Fibroblast of lung (primary cell): Measurements from ENCODE around the gene NDUFV2. TPM values are rescaled to one million over a fixed set of nuclear protein-coding genes. Genes with fewer than 3 reads are reported as not detected.

Experiments
- DNase-seq, 2 donors: peaks; one replicate each; pipeline versions ENCODE4 v3.0.0 to v3.0.0-alpha.2; 2010; ENCODE audit warnings: low read depth in 2 of 2
- H2AFZ ChIP-seq: 2 replicates; pipeline ENCODE4 v1.5.1; 2012; ENCODE audit warnings: low read length, control low read depth, inconsistent platforms
- H3K27ac ChIP-seq: 2 replicates; pipeline ENCODE4 v1.5.1; 2011; ENCODE audit warnings: low read length, control low read depth; ENCODE audit not compliant: insufficient read depth
- H3K27me3 ChIP-seq: 2 replicates; pipeline ENCODE4 v1.5.1; 2011; ENCODE audit warnings: mild to moderate bottlenecking, low read length; ENCODE audit not compliant: control insufficient read depth, insufficient read depth
- H3K36me3 ChIP-seq: 2 replicates; pipeline ENCODE4 v1.5.1; 2011; ENCODE audit warnings: low read length; ENCODE audit not compliant: control insufficient read depth, insufficient read depth
- H3K4me1 ChIP-seq: 2 replicates; pipeline ENCODE4 v1.5.1; 2011; ENCODE audit warnings: low read length; ENCODE audit not compliant: control insufficient read depth, insufficient read depth; ENCODE audit errors: extremely low read depth
- H3K4me2 ChIP-seq: 2 replicates; pipeline ENCODE4 v1.5.1; 2011; ENCODE audit warnings: low read length, control low read depth; ENCODE audit not compliant: insufficient read depth; ENCODE audit errors: extremely low read depth
- H3K4me3 ChIP-seq, 4 experiments: fragments of 200-600 bp in 1 of 4; sonication (generic) in 1 of 4; replicated peaks in 1 of 4; 2 replicates each; pipeline ENCODE4 v1.5.1; 2011 to 2016; ENCODE audit warnings: low read length in 4 of 4, low read depth in 3 of 4, mild to moderate bottlenecking in 3 of 4, control low read depth in 2 of 4, inconsistent platforms in 1 of 4, mixed read lengths in 1 of 4; ENCODE audit not compliant: insufficient read depth in 1 of 4; ENCODE audit errors: control extremely low read depth in 1 of 4
- H3K79me2 ChIP-seq: 2 replicates; pipeline ENCODE4 v1.5.1; 2012; ENCODE audit warnings: mild to moderate bottlenecking, low read length, inconsistent platforms; ENCODE audit not compliant: control insufficient read depth, insufficient read depth
- H3K9ac ChIP-seq: 2 replicates; pipeline ENCODE4 v1.5.1; 2011; ENCODE audit warnings: mild to moderate bottlenecking, low read length, control low read depth; ENCODE audit not compliant: insufficient read depth
- H3K9me3 ChIP-seq: 2 replicates; pipeline ENCODE4 v1.5.1; 2012; ENCODE audit warnings: low read depth, low read length; ENCODE audit not compliant: control insufficient read depth, insufficient read depth
- H4K20me1 ChIP-seq: 2 replicates; pipeline ENCODE4 v1.5.1; 2011; ENCODE audit warnings: low read length; ENCODE audit not compliant: control insufficient read depth, insufficient read depth; ENCODE audit errors: extremely low read depth
- EZH2 ChIP-seq: IDR thresholded peaks from 2 replicates; pipeline ENCODE4 v1.5.1; 2012; ENCODE audit warnings: low read length, control low read depth, mild to moderate bottlenecking; ENCODE audit errors: missing control alignments
- polyA plus RNA-seq, 2 donors: library from polyadenylated mRNA; depleted of rRNA in 1 of 2; stranded (reverse) in 1 of 2; unstranded in 1 of 2; fragments of >200 nt; gene quantifications; 2 replicates each; pipeline ENCODE4 v1.2.1, GENCODE V29; 2011 to 2012; ENCODE audit warnings: missing spikeins in 1 of 2
- total RNA-seq: library from RNA; depleted of rRNA; stranded (reverse); fragments of >200 nt; gene quantifications from 2 replicates; pipeline ENCODE4 v1.2.1, GENCODE V29; 2014
- TF ChIP-seq, protein P1 (sequence below), 2 donors: IDR thresholded peaks in 1 of 2; conservative IDR thresholded peaks in 1 of 2; 1 replicate in 1 of 2; 2 replicates in 1 of 2; pipeline ENCODE4 v1.5.1; 2011 to 2012; ENCODE audit warnings: low read length in 2 of 2, control low read depth in 1 of 2, inconsistent platforms in 1 of 2, low read depth in 1 of 2, mild to moderate bottlenecking in 1 of 2

Gene NDUFV2
- total and polyA plus RNA-seq, 2 donors (not counting 1 experiment from before 2014, with no cell fraction given): 97.3 to 133 TPM

DNA sequence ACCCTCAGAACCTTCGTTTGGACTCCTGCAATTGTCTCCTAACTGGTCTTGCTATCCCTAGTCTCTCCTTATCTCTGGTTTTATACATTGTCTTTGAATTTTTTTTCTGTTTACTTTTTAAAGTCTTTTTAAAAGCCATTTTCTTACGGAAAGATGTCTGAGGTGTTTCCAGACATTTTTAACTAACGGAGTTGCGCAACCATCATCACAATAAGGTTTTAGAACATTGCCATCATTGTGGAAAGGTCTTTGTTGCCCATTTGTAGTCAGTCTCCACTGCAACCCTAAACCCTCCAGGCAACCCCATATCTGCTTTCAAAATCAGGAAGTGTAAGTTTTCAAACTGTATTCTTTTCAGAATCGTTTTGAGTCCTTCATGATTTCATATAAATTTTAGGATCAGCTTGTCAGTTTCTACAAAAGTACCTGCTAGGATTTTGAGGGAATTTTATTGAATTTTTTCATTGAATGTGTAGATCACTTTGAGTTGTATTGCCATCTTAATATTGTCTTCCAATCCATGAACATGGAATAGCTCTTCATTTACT, 80.4 kb downstream of the NDUFV2 start:
- no peak overlapping the region for H3K4me3 ChIP-seq
- H3K4me1 ChIP-seq: no peaks in the 10 kb centered on the region
- H3K9me3 ChIP-seq: no peaks in the 10 kb centered on the region
- H3K79me2 ChIP-seq: peaks cover 25% of the 10 kb centered on the region
- no peaks in the 10 kb centered on the region for H3K27me3 ChIP-seq
- H4K20me1 ChIP-seq: no peaks in the 10 kb centered on the region
- no peak overlapping the region for H3K9ac ChIP-seq
- H3K27ac ChIP-seq: no peak overlapping the region
- no peaks in the 10 kb centered on the region for H3K36me3 ChIP-seq
- no peak overlapping the region for H2AFZ ChIP-seq
- H3K4me2 ChIP-seq: no peak overlapping the region
- TF ChIP-seq EZH2: no peak
- TF ChIP-seq, protein P1, sequence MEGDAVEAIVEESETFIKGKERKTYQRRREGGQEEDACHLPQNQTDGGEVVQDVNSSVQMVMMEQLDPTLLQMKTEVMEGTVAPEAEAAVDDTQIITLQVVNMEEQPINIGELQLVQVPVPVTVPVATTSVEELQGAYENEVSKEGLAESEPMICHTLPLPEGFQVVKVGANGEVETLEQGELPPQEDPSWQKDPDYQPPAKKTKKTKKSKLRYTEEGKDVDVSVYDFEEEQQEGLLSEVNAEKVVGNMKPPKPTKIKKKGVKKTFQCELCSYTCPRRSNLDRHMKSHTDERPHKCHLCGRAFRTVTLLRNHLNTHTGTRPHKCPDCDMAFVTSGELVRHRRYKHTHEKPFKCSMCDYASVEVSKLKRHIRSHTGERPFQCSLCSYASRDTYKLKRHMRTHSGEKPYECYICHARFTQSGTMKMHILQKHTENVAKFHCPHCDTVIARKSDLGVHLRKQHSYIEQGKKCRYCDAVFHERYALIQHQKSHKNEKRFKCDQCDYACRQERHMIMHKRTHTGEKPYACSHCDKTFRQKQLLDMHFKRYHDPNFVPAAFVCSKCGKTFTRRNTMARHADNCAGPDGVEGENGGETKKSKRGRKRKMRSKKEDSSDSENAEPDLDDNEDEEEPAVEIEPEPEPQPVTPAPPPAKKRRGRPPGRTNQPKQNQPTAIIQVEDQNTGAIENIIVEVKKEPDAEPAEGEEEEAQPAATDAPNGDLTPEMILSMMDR (conservative IDR thresholded peaks at IDR 0.05 in 1 of 2, IDR thresholded peaks at IDR 0.05 in 1 of 2; ENCODE audit: low read depth in 1 of 2, low read length in 2 of 2): no peak
- DNase-seq: no peak

Other genes starting within 250 kb of the NDUFV2 start
- 53.3 and 62.7 TPM in 2 replicates for gene ANKRD12, start 34.1 kb downstream of the NDUFV2 start, total RNA-seq
- gene ANKRD12, start 34.1 kb downstream of the NDUFV2 start, polyA plus RNA-seq: 8.7 and 13.0 TPM in 2 replicates
- 170 and 216 TPM in 2 replicates for gene TWSG1, start 232.1 kb downstream of the NDUFV2 start, total RNA-seq
- gene TWSG1, start 232.1 kb downstream of the NDUFV2 start, polyA plus RNA-seq: 171 and 188 TPM in 2 replicates